Tibial nerve (tissue), 4 donors: ENCODE data around the gene SNCAIP. TPM values are rescaled to one million over a fixed set of nuclear protein-coding genes. Genes with fewer than 3 reads are reported as not detected.

ENCODE experiments used
- DNase-seq, 2 donors: peaks; one replicate each; pipeline ENCODE4 v3.0.0-alpha.2; 2019; ENCODE audit warnings: low spot score in 2 of 2
- H3K27ac ChIP-seq, 4 donors: fragments of 200-600 bp; sonication (generic) in 3 of 4; one replicate each; pipeline ENCODE4 v1.5.1; 2017 to 2019; ENCODE audit warnings: mild to moderate bottlenecking in 1 of 4
- H3K27me3 ChIP-seq, 2 donors: fragments of 200-600 bp; sonication (generic) in 1 of 2; one replicate each; pipeline versions ENCODE4 v1.5.1 to v1.6.0; 2017 to 2019
- H3K36me3 ChIP-seq, 3 donors: fragments of 200-600 bp; sonication (generic); one replicate each; pipeline ENCODE4 v1.5.1; 2018 to 2019
- H3K4me1 ChIP-seq, 4 donors: fragments of 200-600 bp; sonication (generic) in 3 of 4; one replicate each; pipeline ENCODE4 v1.5.1; 2017 to 2019
- H3K4me3 ChIP-seq, 4 donors: fragments of 200-600 bp; sonication (generic) in 3 of 4; one replicate each; pipeline ENCODE4 v1.5.1; 2017 to 2019; ENCODE audit warnings: mild to moderate bottlenecking in 1 of 4, moderate library complexity in 1 of 4
- H3K9me3 ChIP-seq, 4 donors: fragments of 200-600 bp; sonication (generic) in 3 of 4; one replicate each; pipeline ENCODE4 v1.5.1; 2017 to 2019
- CTCF ChIP-seq, 5 experiments: fragments of 200-600 bp in 3 of 5; fragments of 450-650 bp in 2 of 5; sonication (generic) in 3 of 5; IDR thresholded peaks; one replicate each; pipeline ENCODE4 v1.5.1; 2016 to 2019; ENCODE audit warnings: antibody characterized with exemption in 5 of 5, mild to moderate bottlenecking in 3 of 5, moderate library complexity in 2 of 5
- EP300 ChIP-seq, 2 donors: sonication (generic); formaldehyde crosslinking; IDR thresholded peaks; one replicate each; pipeline ENCODE4 v1.6.1; 2017; ENCODE audit warnings: antibody characterized with exemption in 2 of 2, mild to moderate bottlenecking in 1 of 2
- POLR2A ChIP-seq, 2 donors: fragments of 450-650 bp; IDR thresholded peaks; one replicate each; pipeline ENCODE4 v1.6.1; 2017; ENCODE audit warnings: antibody characterized with exemption in 2 of 2, mild to moderate bottlenecking in 2 of 2, moderate library complexity in 2 of 2
- WGBS, 2 donors: methylation state at CpG; one replicate each; pipeline ENCODE4 v1.1.5; 2018; 5-methylcytosine and 5-hydroxymethylcytosine counted together
- total RNA-seq, 4 donors: library from RNA; depleted of rRNA; stranded (reverse); fragments of >200 nt; gene quantifications; one replicate each; pipeline ENCODE4 v1.1.0, GENCODE V29; 2016

Gene SNCAIP
- total RNA-seq, 4 donors from 2014 or later, result 4.6 to 18.6 (median 6.4) TPM

- TF ChIP-seq CTCF (IDR thresholded peaks at IDR 0.05), result no peak
- no peak for TF ChIP-seq POLR2A (IDR thresholded peaks at IDR 0.05)
- TF ChIP-seq EP300 (IDR thresholded peaks at IDR 0.05), result no peak
- DNase-seq, result no peak
- 91 to 95% methylated on average over 2 of the region's 2 CpGs for whole genome bisulfite sequencing, 2 donors
- Histone ChIP-seq H3K9me3 (no peaks in the 10 kb centered on the region), H3K36me3 (peaks cover 0 to 5% (median 0%) of the 10 kb centered on the region in 3 donors), H3K27me3 (no peaks in the 10 kb centered on the region), H3K27ac (no peak overlapping the region), H3K4me1 (no peaks in the 10 kb centered on the region), H3K4me3 (no peak overlapping the region)
Measured at GRCh38 chr5:122421374-122422079, 109.5 kb downstream of the SNCAIP start.

- no peak for DNase-seq
- peaks cover 0 to 5% (median 0%) of the 10 kb centered on the region in 3 donors for H3K36me3 ChIP-seq
- WGBS, 2 donors, result 87 to 90% methylated on average over 4 of the region's 4 CpGs
- H3K27ac ChIP-seq, result no peak overlapping the region
- TF ChIP-seq EP300 (IDR thresholded peaks at IDR 0.05) (no peak), CTCF (IDR thresholded peaks at IDR 0.05) (no peak), POLR2A (IDR thresholded peaks at IDR 0.05) (no peak)
- no peaks in the 10 kb centered on the region for H3K27me3 ChIP-seq
- no peaks in the 10 kb centered on the region for H3K4me1 ChIP-seq
- no peak overlapping the region for H3K4me3 ChIP-seq
- no peaks in the 10 kb centered on the region for H3K9me3 ChIP-seq
Measured at GRCh38 chr5:122423221-122423620, 111.2 kb downstream of the SNCAIP start.

- WGBS, 2 donors, result 34 to 45% methylated on average over 1 of the region's 1 CpG
- no peak overlapping the region for H3K27ac ChIP-seq
- no peaks in the 10 kb centered on the region for H3K9me3 ChIP-seq
- H3K27me3 ChIP-seq, result no peaks in the 10 kb centered on the region
- TF ChIP-seq EP300 (IDR thresholded peaks at IDR 0.05), result no peak
- TF ChIP-seq CTCF (IDR thresholded peaks at IDR 0.05), result no peak
- TF ChIP-seq POLR2A (IDR thresholded peaks at IDR 0.05), result no peak
- H3K36me3 ChIP-seq, result peaks cover 0 to 5% (median 0%) of the 10 kb centered on the region in 3 donors
- H3K4me3 ChIP-seq, result no peak overlapping the region
- no peaks in the 10 kb centered on the region for H3K4me1 ChIP-seq
- no peak for DNase-seq
Measured at GRCh38 chr5:122424132-122424531, 112.1 kb downstream of the SNCAIP start.

DNA sequence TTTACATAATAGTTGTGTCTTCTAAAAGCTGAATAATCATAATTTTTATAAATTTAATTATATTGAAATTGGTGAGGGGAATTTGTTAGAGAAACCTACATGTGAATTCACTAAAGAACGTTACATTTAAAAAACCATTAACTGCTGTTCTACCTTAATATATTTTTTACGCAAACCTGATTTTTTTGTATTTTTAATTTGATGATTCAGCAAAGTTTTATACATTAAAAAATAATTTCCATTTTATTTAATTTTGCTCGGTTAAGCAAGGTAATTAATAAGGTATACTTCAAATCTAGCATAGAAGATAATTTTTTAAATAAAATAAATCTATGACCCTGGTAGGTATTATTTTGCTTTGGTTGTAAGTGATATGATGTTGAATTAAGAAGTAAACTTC lies 114.3 kb downstream of the SNCAIP start:
- Histone ChIP-seq H3K36me3 (peaks cover 0 to 5% (median 0%) of the 10 kb centered on the region in 3 donors), H3K4me3 (no peak overlapping the region), H3K27ac (no peak overlapping the region), H3K4me1 (no peaks in the 10 kb centered on the region), H3K9me3 (no peaks in the 10 kb centered on the region), H3K27me3 (no peaks in the 10 kb centered on the region)
- 77 to 81% methylated on average over 3 of the region's 3 CpGs for WGBS, 2 donors
- DNase-seq, result no peak
- TF ChIP-seq EP300 (IDR thresholded peaks at IDR 0.05), result no peak

GRCh38 chr5:122427621-122428020 lies 115.6 kb downstream of the SNCAIP start:
- Histone ChIP-seq H3K4me3 (no peak overlapping the region), H3K9me3 (no peaks in the 10 kb centered on the region), H3K36me3 (peaks cover 0 to 5% (median 0%) of the 10 kb centered on the region in 3 donors), H3K4me1 (no peaks in the 10 kb centered on the region), H3K27ac (no peak overlapping the region), H3K27me3 (no peaks in the 10 kb centered on the region)
- no peak for DNase-seq
- WGBS, 2 donors, result 90 to 92% methylated on average over 2 of the region's 2 CpGs
- TF ChIP-seq POLR2A (IDR thresholded peaks at IDR 0.05), result no peak
- TF ChIP-seq CTCF (IDR thresholded peaks at IDR 0.05), result no peak
- no peak for TF ChIP-seq EP300 (IDR thresholded peaks at IDR 0.05)
